Activated naive CD8-positive, alpha-beta T cell treated with anti-CD3 and anti-CD28 coated beads, Interleukin-2, amount 50 U/mL, for 24 hours (primary cell): Measurements from ENCODE around the gene PDE6G.

Experiments used
- ATAC-seq: fragments of 150-1000 bp; cut with Tn5 transposase; one replicate; pipeline ENCODE4 v1.10.0; 2021
- DNase-seq: peaks from one replicate; pipeline ENCODE4 v3.0.0; 2021
- H3K27ac Mint-ChIP-seq: one replicate; pipeline ENCODE4 v1.8.0; 2021; ENCODE audit warnings: mild to moderate bottlenecking, mixed read lengths
- H3K27me3 Mint-ChIP-seq: one replicate; pipeline ENCODE4 v1.8.0; 2021; ENCODE audit warnings: mixed read lengths
- H3K36me3 Mint-ChIP-seq: one replicate; pipeline ENCODE4 v1.8.0; 2021; ENCODE audit warnings: low read depth, mixed read lengths
- H3K4me1 Mint-ChIP-seq: one replicate; pipeline ENCODE4 v1.8.0; 2021; ENCODE audit warnings: mixed read lengths
- H3K4me3 Mint-ChIP-seq: one replicate; pipeline ENCODE4 v1.8.0; 2021; ENCODE audit warnings: mild to moderate bottlenecking, moderate library complexity, mixed read lengths
- H3K9me3 Mint-ChIP-seq: one replicate; pipeline ENCODE4 v1.8.0; 2021; ENCODE audit warnings: mixed read lengths

PDE6G gene

DNA sequence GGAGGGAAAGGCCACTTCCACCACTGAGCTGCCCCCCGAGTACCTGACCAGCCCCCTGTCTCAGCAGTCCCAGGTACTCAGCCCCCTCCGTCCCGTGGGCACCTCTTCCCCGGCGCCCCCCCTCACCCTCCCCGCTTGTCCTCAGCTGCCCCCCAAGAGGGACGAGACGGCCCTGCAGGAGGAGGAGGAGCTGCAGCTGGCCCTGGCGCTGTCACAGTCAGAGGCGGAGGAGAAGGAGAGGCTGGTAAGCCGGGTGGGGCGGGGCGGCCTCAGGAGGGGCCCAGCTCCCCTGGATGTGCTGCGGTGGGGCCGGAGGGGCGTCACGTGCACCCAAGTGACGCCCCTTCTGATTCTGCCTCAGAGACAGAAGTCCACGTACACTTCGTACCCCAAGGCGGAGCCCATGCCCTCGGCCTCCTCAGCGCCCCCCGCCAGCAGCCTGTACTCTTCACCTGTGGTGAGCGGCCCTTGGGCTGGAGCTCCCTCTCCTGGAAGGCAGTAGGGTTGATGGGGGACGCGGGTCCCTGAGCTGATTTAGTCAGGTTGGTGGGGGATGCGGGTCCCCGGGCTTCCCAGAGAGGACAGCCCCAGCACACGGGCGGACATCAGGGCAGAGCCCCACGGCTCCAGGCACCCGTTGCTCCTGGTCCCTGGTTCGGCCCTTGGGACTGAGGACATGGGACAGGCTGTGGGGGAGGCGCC lies 37.3 kb upstream of the PDE6G start:
- Mint-ChIP-seq H3K27me3 (no peaks in the 10 kb centered on the region), H3K4me3 (no peak overlapping the region), H3K27ac (no peak overlapping the region), H3K4me1 (peaks cover 3% of the 10 kb centered on the region), H3K36me3 (peaks cover 32% of the 10 kb centered on the region), H3K9me3 (no peaks in the 10 kb centered on the region)
- ATAC-seq = no peak
- no peak for DNase-seq

DNA sequence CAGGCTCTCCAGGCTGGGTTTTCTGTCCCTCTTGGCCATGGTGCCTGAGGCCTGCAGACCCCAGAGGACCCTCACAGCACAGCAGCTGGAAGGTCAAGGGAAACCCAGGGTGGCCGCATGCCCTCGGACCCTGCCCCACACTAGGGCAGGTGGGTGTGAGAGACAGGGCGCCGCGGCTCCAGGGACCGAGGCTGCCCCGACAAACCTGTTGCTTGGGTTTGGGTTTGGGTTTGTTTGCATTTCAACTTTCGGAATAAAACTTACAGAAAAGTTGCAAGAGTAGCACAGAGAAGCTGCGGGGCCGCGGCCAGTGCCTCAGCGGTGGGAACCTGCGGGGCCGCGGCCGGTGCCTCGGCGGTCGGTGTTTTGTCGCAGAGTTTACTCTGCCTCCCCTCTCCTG lies 35.3 kb upstream of the PDE6G start:
- Mint-ChIP-seq H3K4me1 (peaks cover 8% of the 10 kb centered on the region), H3K4me3 (no peak overlapping the region), H3K27me3 (no peaks in the 10 kb centered on the region), H3K36me3 (peaks cover 30% of the 10 kb centered on the region), H3K27ac (no peak overlapping the region), H3K9me3 (no peaks in the 10 kb centered on the region)
- ATAC-seq (no peak), DNase-seq (no peak)

DNA sequence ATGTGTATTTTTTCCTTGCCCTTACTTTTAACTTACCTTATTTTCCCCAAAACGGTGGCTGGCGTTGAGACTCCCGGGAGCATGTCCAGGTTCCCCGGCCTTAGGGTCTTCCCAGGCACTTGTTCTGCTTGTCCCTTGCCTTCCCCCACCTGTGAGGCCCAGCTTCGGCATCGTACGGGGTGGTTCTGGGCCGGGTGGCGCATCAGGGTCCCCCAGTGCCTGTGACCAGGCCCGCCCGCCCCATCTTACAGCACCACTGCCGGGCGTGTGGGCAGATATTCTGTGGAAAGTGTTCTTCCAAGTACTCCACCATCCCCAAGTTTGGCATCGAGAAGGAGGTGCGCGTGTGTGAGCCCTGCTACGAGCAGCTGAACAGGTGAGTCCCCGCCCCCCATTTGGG lies 34.9 kb upstream of the PDE6G start:
- no peak overlapping the region for H3K27ac Mint-ChIP-seq
- no peaks in the 10 kb centered on the region for H3K27me3 Mint-ChIP-seq
- H3K9me3 Mint-ChIP-seq = no peaks in the 10 kb centered on the region
- no peak overlapping the region for H3K4me3 Mint-ChIP-seq
- ATAC-seq (no peak), DNase-seq (no peak)
- peaks cover 10% of the 10 kb centered on the region for H3K4me1 Mint-ChIP-seq
- peaks cover 33% of the 10 kb centered on the region for H3K36me3 Mint-ChIP-seq

DNA sequence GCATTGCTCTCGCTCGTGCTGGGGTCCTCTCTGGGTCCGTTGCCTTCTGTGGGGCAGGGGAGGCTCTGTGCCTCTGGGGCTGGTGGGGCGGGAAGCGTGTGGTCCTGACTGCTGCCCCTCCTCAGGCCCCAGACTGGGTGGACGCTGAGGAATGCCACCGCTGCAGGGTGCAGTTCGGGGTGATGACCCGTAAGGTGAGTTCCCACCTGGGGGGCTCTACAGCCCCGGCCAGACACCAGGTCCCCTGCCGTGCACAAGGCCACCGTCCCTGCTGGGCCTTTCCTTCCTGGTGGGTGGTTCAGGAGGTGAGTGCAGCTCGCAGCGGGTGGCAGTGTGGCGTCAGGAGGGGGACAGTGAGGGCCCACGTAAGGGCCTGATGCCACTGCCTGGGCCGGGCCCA lies 34.2 kb upstream of the PDE6G start:
- no peaks in the 10 kb centered on the region for H3K9me3 Mint-ChIP-seq
- no peak overlapping the region for H3K27ac Mint-ChIP-seq
- DNase-seq (no peak), ATAC-seq (no peak)
- no peak overlapping the region for H3K4me3 Mint-ChIP-seq
- peaks cover 14% of the 10 kb centered on the region for H3K4me1 Mint-ChIP-seq
- H3K36me3 Mint-ChIP-seq = peaks cover 36% of the 10 kb centered on the region
- no peaks in the 10 kb centered on the region for H3K27me3 Mint-ChIP-seq

DNA sequence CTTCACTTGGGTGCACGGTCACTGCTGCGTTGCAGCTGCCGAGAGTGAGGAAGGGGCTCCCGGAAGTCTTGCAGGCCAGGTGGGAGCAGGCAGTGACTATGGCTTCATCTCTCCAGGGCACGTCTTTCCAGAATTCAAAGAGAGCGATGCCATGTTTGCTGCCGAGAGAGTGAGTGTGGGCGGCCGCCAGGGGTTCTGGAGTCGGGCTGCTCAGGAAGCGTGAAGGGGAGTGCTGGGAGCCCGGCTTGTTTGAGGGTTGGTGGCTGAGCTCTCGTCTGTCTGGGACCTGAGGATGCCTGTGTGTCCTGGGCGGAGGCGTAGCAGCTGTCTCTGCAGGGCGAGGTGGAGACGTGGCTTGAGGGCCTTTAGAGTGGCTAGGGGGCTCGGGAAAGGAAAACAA lies 33.7 kb upstream of the PDE6G start:
- H3K27me3 Mint-ChIP-seq = no peaks in the 10 kb centered on the region
- peaks cover 19% of the 10 kb centered on the region for H3K4me1 Mint-ChIP-seq
- no peak overlapping the region for H3K4me3 Mint-ChIP-seq
- H3K36me3 Mint-ChIP-seq = peaks cover 39% of the 10 kb centered on the region
- ATAC-seq = no peak
- no peak overlapping the region for H3K27ac Mint-ChIP-seq
- no peak for DNase-seq
- no peaks in the 10 kb centered on the region for H3K9me3 Mint-ChIP-seq

DNA sequence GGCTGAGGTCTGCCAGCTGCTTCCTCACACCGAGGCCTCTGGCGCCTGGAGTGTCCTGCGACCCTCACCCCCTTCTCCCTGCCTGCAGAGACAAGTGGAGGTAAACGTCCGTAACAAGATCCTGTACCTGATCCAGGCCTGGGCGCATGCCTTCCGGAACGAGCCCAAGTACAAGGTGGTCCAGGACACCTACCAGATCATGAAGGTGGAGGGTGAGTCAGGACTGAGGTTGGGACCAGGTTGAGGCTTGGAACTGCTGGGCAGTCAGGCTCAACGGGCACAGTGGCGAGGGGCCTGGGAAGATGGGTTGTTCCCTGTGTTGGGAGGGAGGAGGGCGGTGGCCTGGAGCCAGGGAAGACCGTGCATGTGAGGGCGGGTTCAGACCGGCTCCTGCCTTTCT lies 32.3 kb upstream of the PDE6G start:
- H3K27ac Mint-ChIP-seq = no peak overlapping the region
- no peak for ATAC-seq

DNA sequence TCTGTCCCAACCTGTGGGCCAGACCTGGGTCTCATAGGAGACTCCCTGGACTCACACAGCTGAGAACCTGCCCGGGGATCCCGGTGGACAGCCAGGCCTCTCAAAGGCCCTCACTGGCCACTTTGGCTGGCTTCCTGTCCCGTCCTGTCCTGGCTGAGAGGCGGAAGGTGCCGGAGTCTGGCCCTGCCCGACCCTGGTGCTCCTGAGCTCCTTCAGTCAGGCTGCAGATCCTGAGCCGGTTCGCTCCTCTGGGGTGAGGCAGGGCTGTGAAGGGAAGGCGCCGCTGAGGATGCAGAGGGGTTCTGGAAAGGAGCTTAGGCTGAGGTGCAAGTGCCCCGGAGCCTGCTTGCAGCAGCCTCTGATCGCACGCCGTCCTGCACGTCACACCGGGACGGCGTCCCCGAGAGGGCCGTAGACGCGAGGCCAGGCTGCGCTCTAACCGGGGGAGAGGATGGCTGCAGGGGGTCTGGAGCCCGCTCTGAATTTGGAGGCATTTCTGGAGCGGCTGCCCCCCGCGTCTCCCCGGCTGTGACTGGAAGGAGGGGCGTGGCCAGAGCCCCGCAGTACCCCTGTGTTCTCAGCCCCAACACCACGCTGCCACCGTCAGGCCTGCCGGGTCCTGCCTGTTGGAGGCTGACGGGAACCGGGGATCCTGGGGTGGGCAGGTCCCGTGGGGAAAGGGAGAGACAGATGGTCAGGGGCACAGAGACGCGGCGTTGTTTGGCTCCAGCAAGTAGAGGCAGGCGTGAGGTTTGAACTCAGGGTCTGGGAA lies 31.6 kb upstream of the PDE6G start:
- H3K4me1 Mint-ChIP-seq = peaks cover 31% of the 10 kb centered on the region
- ATAC-seq (no peak), DNase-seq (no peak)
- peaks cover 2% of the 10 kb centered on the region for H3K27me3 Mint-ChIP-seq
- no peak overlapping the region for H3K27ac Mint-ChIP-seq
- H3K9me3 Mint-ChIP-seq = no peaks in the 10 kb centered on the region
- no peak overlapping the region for H3K4me3 Mint-ChIP-seq
- H3K36me3 Mint-ChIP-seq = peaks cover 47% of the 10 kb centered on the region

More for the DNA sequence above, 32.3 kb upstream of the PDE6G start:
- DNase-seq = no peak
- Mint-ChIP-seq H3K9me3 (no peaks in the 10 kb centered on the region), H3K4me3 (no peak overlapping the region), H3K27me3 (peaks cover 2% of the 10 kb centered on the region), H3K4me1 (peaks cover 29% of the 10 kb centered on the region), H3K36me3 (peaks cover 46% of the 10 kb centered on the region)

DNA sequence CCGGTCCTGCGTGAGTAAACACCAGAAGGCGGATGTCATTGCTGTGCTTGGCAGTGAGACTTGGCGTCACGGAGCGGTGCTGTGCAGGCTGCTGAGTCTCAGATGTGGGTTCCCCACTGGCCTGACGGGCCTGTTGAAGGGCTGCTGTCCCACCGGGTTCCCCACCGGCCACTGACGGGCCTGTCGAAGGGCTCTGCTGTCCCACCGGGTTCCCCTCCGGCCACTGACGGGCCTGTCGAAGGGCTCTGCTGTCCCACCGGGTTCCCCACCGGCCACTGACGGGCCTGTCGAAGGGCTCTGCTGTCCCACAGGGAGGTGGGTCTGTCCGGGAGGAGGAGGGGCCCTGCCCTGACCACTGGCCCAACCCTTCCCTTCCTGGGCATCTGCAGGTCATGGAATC lies 30.3 kb upstream of the PDE6G start:
- Mint-ChIP-seq H3K36me3 (peaks cover 40% of the 10 kb centered on the region), H3K4me1 (peaks cover 41% of the 10 kb centered on the region), H3K27ac (no peak overlapping the region), H3K9me3 (no peaks in the 10 kb centered on the region), H3K4me3 (no peak overlapping the region), H3K27me3 (peaks cover 2% of the 10 kb centered on the region)
- DNase-seq (no peak), ATAC-seq (no peak)

DNA sequence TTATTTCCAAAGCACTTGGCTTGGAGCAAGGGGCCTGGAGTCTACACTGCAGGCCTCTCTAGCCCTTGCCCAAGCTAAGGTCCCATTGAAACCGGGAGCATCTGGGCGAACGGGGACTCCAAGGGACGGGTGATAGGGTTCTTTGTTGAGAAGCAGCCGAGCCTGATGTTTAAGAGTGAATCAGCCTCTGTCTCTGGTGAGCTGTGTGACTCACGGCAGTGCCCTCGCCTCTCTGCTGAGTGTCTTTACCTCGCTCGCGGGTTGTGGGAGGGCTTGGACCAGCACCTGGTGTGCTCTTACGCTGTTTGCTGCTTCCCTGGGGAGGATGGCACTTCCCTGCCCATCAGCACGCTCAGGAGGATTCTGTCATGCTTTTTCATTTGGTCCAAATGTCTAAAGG lies 28.8 kb upstream of the PDE6G start:
- peak; percentile 54 for DNase-seq
- peaks cover 43% of the 10 kb centered on the region for H3K4me1 Mint-ChIP-seq
- peak overlapping the region; percentile 92 for H3K4me3 Mint-ChIP-seq
- ATAC-seq = peak; percentile 44
- H3K36me3 Mint-ChIP-seq = peaks cover 44% of the 10 kb centered on the region
- peak overlapping the region; percentile 91 for H3K27ac Mint-ChIP-seq
- H3K9me3 Mint-ChIP-seq = no peaks in the 10 kb centered on the region
- peaks cover 2% of the 10 kb centered on the region for H3K27me3 Mint-ChIP-seq

DNA sequence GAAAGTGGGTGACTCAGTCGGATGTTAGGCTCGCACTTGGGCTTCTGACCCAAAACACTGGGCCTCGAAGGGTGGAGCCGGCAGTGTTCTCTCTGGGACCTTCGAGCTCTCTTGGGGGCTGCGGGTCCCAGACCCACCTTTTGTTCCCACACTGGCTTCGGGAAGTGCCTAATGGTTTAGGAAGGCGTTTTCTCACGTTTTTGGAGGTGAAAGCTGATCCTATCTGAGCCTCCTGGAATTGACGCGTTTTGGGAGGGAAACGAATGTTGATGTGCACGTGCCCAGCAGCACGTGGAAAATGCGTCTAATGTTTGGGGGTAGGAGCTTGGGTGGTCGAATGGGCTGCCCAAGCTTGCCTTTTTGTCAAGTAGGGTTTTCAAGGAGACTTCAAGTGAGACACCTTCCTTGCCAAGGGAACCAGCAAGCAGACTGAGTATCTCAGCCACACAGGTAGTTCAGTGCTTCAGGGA lies 28.1 kb upstream of the PDE6G start:
- Mint-ChIP-seq H3K27me3 (peaks cover 2% of the 10 kb centered on the region), H3K27ac (peak overlapping the region; percentile 91), H3K4me1 (peaks cover 43% of the 10 kb centered on the region), H3K4me3 (peak overlapping the region; percentile 92), H3K36me3 (peaks cover 42% of the 10 kb centered on the region), H3K9me3 (no peaks in the 10 kb centered on the region)
- DNase-seq (peak; percentile 43), ATAC-seq (no peak)

DNA sequence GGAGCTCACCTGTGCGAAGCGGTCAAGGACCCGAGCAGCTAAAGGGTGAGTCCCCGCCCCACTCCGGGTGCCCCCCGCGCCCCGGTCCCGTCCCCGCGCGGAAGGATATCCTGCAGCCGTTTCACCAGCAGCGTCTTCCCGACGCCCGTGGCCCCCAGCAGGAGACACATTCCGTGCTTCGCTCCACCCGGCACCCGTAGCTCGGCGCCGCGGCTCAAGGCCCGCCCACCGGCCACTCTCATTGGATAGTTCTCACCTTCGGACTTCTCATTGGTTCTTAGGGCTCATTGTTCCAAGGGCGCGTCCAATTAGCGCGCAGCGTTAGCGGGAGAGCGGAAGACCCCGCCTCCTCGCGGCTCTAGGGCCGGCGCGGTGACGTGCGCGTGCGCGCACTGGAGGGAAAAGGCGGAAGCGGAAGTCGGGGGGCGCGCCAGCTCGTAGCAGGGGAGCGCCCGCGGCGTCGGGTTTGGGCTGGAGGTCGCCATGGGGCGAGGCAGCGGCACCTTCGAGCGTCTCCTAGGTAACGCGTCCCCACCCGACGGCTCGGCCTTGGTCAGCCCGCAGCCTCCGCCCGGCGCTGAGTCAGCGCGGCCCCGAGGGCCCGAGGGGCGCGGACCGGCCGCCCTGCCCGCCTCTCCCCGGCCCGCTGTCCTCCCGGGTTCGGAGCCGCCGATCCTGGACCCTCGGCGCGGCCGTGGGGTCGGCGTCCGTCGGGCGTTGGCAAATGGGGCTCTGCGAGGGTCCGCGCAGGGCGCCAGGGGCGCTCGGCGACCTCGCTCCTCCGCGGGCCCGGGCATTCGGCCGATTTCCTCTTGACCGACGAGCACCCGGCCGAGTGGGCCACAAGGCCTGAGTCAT lies 27.5 kb upstream of the PDE6G start, which contains the start of the genes ARL16 and HGS:
Gene ARL16 (minus strand): TSS at position 214 of the 858 bp plus-strand sequence. CDS start 44 bp downstream, at position 170.
Gene HGS (plus strand): TSS at position 428 of the 858 bp plus-strand sequence. CDS start 56 bp downstream, at position 484.
- Mint-ChIP-seq H3K4me3 (peak within 1 kb of the TSS; percentile 92), H3K36me3 (peaks cover 36% of the 10 kb centered on the region), H3K9me3 (no peaks in the 10 kb centered on the region), H3K27ac (peak within 1 kb of the TSS; percentile 97), H3K4me1 (peaks cover 41% of the 10 kb centered on the region), H3K27me3 (peaks cover 2% of the 10 kb centered on the region)
- peak; percentile 94 for ATAC-seq
- peak; percentile 98 for DNase-seq

DNA sequence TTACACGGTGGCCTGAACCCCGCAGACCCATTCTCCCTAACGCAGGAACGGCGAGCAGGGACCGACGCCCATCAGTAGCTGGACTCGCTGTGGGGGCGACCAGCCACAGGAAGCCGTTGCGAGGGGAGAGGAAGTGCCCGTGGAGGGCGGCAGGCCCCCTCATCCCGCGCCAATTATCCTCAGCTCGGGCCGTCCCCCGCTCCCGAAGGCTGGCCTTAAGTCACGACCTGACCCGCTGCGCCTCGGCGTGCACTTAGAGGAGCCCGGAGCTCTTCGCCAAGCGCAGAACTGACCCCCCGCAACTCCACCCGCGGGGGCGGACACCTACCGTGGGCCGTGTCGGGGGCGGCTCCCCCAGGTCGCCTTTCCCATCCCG lies 26.9 kb upstream of the PDE6G start:
- Mint-ChIP-seq H3K27ac (peak overlapping the region; percentile 97), H3K36me3 (peaks cover 31% of the 10 kb centered on the region), H3K27me3 (peaks cover 2% of the 10 kb centered on the region), H3K4me3 (peak overlapping the region; percentile 92), H3K4me1 (peaks cover 41% of the 10 kb centered on the region), H3K9me3 (no peaks in the 10 kb centered on the region)
- ATAC-seq (peak; percentile 0), DNase-seq (no peak)

DNA sequence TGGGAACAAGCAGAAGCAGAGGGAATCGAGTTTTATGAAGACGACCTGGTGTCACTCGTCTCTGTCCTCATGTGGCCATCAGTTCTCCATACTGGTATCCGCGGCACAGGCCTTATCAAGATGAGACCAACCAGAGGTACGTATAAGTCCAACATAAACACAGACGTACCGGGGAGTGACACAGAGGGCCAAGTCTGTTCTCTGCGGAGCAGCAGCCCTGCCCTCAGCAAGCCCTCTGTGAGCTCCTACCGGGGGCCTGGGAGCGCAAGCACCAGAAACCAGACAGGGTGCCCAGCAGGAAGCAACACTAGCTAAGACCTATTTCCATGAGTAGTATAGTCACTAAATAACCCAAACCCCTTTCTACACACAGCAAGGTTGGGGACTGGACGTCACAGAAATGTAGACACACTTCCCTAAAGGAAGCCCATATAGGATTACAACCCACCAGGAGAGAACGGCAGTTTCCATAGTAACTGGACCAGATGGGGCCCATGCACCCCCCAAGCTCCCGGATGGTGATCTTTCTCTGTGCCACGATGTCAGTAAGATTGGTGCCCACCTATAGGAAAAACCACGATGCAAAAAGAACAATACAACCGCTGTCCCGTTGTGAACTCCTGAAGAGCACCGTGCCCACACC lies 26.3 kb upstream of the PDE6G start:
- ATAC-seq = no peak
- Mint-ChIP-seq H3K4me3 (peak overlapping the region; percentile 92), H3K27ac (peak overlapping the region; percentile 78), H3K36me3 (peaks cover 30% of the 10 kb centered on the region), H3K27me3 (peaks cover 2% of the 10 kb centered on the region), H3K4me1 (peaks cover 41% of the 10 kb centered on the region), H3K9me3 (no peaks in the 10 kb centered on the region)
- DNase-seq = no peak

DNA sequence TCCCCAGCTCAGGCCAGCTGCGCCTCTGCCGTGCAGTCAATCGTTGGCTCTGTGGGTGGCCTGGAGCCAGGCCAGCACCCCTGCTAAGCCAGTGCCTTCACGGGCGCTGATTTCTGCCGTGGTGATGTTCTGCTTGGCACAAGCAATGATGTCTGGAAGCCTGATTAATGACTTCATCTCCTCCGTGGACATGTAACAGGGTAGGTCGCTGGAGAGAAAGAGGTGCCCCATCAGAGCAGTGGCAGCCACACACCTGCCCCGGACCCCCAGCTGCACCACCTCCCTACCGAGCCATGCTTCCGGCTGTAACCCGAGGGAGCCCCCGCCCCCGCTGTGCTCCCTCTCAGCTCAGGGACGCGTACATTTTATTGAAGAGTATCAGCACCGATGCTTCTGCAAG lies 25.3 kb upstream of the PDE6G start:
- H3K4me3 Mint-ChIP-seq = peak overlapping the region; percentile 6
- peaks cover 35% of the 10 kb centered on the region for H3K4me1 Mint-ChIP-seq
- no peaks in the 10 kb centered on the region for H3K9me3 Mint-ChIP-seq
- H3K27me3 Mint-ChIP-seq = peaks cover 2% of the 10 kb centered on the region
- H3K27ac Mint-ChIP-seq = no peak overlapping the region
- peaks cover 23% of the 10 kb centered on the region for H3K36me3 Mint-ChIP-seq
- DNase-seq (no peak), ATAC-seq (no peak)
